Ovary (tissue), 9 donors: ENCODE measurements around the gene C11orf16. TPM values are rescaled to one million over a fixed set of nuclear protein-coding genes. Genes with fewer than 3 reads are reported as not detected.
"Not testable (repeated sequence)": the region's sequence is repeated elsewhere in the genome, so short reads cannot be mapped to it uniquely, and the experiment has no call there.

Experiments
- DNase-seq, 5 donors: peaks; one replicate each; pipeline ENCODE4 v3.0.0-alpha.2; 2019 to 2020
- H3K27ac ChIP-seq, 2 donors: fragments of 200-600 bp; one replicate each; pipeline versions ENCODE4 v1.5.1 to v1.8.0; 2019 to 2022
- H3K27me3 ChIP-seq: fragments of 200-600 bp; one replicate; pipeline ENCODE4 v1.8.0; 2022
- H3K36me3 ChIP-seq: fragments of 200-600 bp; sonication (generic); one replicate; pipeline ENCODE4 v1.5.1; 2019
- H3K4me1 ChIP-seq: one replicate; pipeline ENCODE4 v1.8.1; 2013; ENCODE audit warnings: mild to moderate bottlenecking, moderate library complexity; ENCODE audit not compliant: insufficient read depth
- H3K4me3 ChIP-seq: fragments of 200-600 bp; sonication (generic); one replicate; pipeline ENCODE4 v1.5.1; 2017
- H3K9me3 ChIP-seq, 2 donors: fragments of 200-600 bp in 1 of 2; sonication (generic) in 1 of 2; one replicate each; pipeline versions ENCODE4 v1.5.1 to v1.8.1; 2013 to 2019; ENCODE audit warnings: mild to moderate bottlenecking in 1 of 2, moderate library complexity in 1 of 2
- CTCF ChIP-seq, 3 donors: fragments of 450-650 bp in 2 of 3; fragments of 200-600 bp in 1 of 3; IDR thresholded peaks; one replicate each; pipeline versions ENCODE4 v1.5.1 to v1.8.0; 2016 to 2022; ENCODE audit warnings: antibody characterized with exemption in 3 of 3, mild to moderate bottlenecking in 1 of 3
- EP300 ChIP-seq: sonication (generic); formaldehyde crosslinking; IDR thresholded peaks from one replicate; pipeline ENCODE4 v1.6.1; 2017; ENCODE audit warnings: antibody characterized with exemption
- POLR2A ChIP-seq: fragments of 450-650 bp; IDR thresholded peaks from one replicate; pipeline ENCODE4 v1.6.1; 2017; ENCODE audit warnings: antibody characterized with exemption, mild to moderate bottlenecking, moderate library complexity
- WGBS, 3 donors: extraction: QIAGEN DNeasy Blood & Tissue Kit in 1 of 3; methylation state at CpG; one replicate each; pipeline versions ENCODE4 v1.1.5 to v1.1.7; 2013 to 2017; 5-methylcytosine and 5-hydroxymethylcytosine counted together
- intact Hi-C, 4 donors: fragments of 100-400 bp; cut with DNase I; formaldehyde crosslinking; loops; one replicate each; pipeline versions ENCODE4 v1.11.0 to v1.15.1; 2022 to 2023
- polyA plus RNA-seq, 2 donors: library from polyadenylated mRNA; stranded (reverse); fragments of 200-250 nt in 1 of 2; fragments of 350-450 nt in 1 of 2; fragmentation: Illumina TruSeq in 1 of 2; extraction: RNeasy Lipid Tissue Mini Kit (QIAGEN cat#74804) in 1 of 2; gene quantifications; one replicate each; pipeline ENCODE4 v1.2.3, GENCODE V29; 2013 to 2014
- total RNA-seq, 7 donors: library from RNA; depleted of rRNA in 2 of 7; stranded (reverse); fragments of >200 nt in 2 of 7; fragmentation: NEBNext Ultra II Directional in 3 of 7; extraction: Animal tissue kit (Norgen Biotek cat#: 25700) in 3 of 7; gene quantifications; one replicate each; pipeline versions ENCODE4 v1.1.0 to v1.2.4, GENCODE V29; 2016 to 2023
- donor health status: DM: no; HTN: no; CAD: no; lungs with moderate emphysema.
- donor health status: DM: no; HTN: no; CAD: no.
- donor health status: Bipolar disorder and iron deficiency.
- donor health status: DM: yes; HTN: yes; CAD: no.
- donor health status: DM: no; HTN: no; CAD: no.
- donor health status: DM: yes; HTN: yes; CAD: no.

The C11orf16 gene
- total and polyA plus RNA-seq, 9 donors = 0.20 to 3.7 (median 0.96) TPM; not detected in 5

DNA sequence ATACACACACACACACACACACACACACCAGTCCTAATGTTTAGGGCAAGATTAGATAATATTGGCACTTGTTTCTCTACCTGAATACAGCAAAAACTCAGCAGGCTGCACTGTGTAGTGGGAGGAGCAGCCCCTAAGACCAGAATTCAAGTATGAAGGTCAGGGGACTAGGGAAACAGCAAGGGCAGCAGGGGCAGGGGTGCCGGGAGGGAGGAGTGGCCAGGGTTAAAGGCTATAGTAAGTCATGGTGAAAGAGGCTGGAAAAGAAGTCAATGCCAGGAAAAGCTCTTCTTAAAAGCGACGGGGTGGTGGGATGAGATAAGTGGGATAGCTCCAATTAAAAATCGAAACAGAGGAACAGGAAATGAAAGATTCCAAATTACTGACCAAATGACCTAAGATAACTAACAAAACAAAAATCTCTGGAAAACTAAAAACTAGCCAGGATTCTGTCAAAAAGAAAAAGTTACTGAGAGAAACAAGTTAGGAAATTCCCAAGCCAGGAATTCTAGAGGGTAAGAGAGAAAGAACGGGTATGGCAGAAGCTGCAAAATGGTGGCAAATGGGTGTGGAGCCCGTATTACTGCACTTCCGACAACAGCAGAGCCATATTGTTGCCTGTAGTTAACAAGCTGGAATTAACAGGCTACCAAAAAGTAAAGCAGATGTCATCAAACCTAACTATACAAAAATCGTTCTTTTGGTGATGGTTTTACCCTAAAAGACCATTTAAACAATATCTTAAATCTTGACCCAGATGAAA lies 8.8 kb upstream of the C11orf16 start:
- DNase-seq = no peak
- 35 to 43% (median 39%) methylated on average over 8 of the region's 8 CpGs for WGBS, 3 donors

GRCh38 chr11:8937659-8938058 lies 4.9 kb upstream of the C11orf16 start:
- Histone ChIP-seq H3K27ac (no peak overlapping the region), H3K36me3 (no peaks in the 10 kb centered on the region), H3K9me3 (no peaks in the 10 kb centered on the region), H3K27me3 (no peaks in the 10 kb centered on the region), H3K4me3 (no peak overlapping the region), H3K4me1 (peaks cover 1% of the 10 kb centered on the region)
- WGBS, 3 donors = 80 to 89% (median 83%) methylated on average over 14 of the region's 14 CpGs
- no peak for DNase-seq
- TF ChIP-seq EP300 = no peak
- TF ChIP-seq CTCF (IDR thresholded peaks at IDR 0.05) = no peak
- TF ChIP-seq POLR2A = no peak
- intact Hi-C loops = no loop called here

More for the DNA sequence above, 8.8 kb upstream of the C11orf16 start:
- Histone ChIP-seq H3K27ac (no peak overlapping the region), H3K4me3 (no peak overlapping the region), H3K9me3 (no peaks in the 10 kb centered on the region), H3K4me1 (peaks cover 1% of the 10 kb centered on the region), H3K36me3 (no peaks in the 10 kb centered on the region), H3K27me3 (no peaks in the 10 kb centered on the region)
- intact Hi-C loops = no loop called here
- TF ChIP-seq POLR2A (no peak), CTCF (IDR thresholded peaks at IDR 0.05) (no peak), EP300 (no peak)

GRCh38 chr11:8937159-8937558 lies 4.4 kb upstream of the C11orf16 start:
- H3K27ac ChIP-seq = no peak overlapping the region
- no peaks in the 10 kb centered on the region for H3K9me3 ChIP-seq
- H3K4me1 ChIP-seq = peaks cover 1% of the 10 kb centered on the region
- no peak for DNase-seq
- TF ChIP-seq POLR2A (no peak), EP300 (no peak), CTCF (IDR thresholded peaks at IDR 0.05) (no peak)
- WGBS, 3 donors = 89 to 90% (median 89%) methylated on average over 10 of the region's 10 CpGs
- H3K36me3 ChIP-seq = no peaks in the 10 kb centered on the region
- no peaks in the 10 kb centered on the region for H3K27me3 ChIP-seq
- intact Hi-C loops = no loop called here
- H3K4me3 ChIP-seq = no peak overlapping the region

DNA sequence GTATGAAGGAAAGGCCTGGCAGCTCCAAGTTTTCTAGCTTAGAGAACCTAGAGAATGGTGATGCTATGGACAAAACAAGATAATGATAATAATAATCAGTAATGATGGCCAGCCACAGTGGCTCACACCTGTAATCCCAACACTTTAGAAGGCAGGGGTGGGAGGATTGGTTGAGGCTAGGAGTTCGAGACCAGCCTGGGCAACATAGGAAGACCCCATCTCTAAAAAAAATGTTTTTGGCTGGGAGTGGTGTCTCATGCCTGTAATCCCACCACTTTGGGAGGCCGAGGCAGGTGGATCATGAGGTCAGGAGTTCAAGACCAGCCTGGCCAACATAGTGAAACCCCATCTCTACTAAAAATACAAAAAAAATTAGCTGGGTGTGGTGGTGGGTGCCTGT lies 3.0 kb upstream of the C11orf16 start:
- intact Hi-C loops, H3K27me3 ChIP-seq, H3K27ac ChIP-seq, H3K36me3 ChIP-seq, H3K9me3 ChIP-seq, H3K4me1 ChIP-seq, H3K4me3 ChIP-seq, DNase-seq: not testable (repeated sequence)
- WGBS, 3 donors = 93 to 95% (median 95%) methylated on average over 2 of the region's 2 CpGs

GRCh38 chr11:8934742-8935488 lies 2.2 kb upstream of the C11orf16 start:
- Histone ChIP-seq H3K27ac (no peak overlapping the region), H3K36me3 (no peaks in the 10 kb centered on the region), H3K4me1 (no peaks in the 10 kb centered on the region), H3K27me3 (no peaks in the 10 kb centered on the region), H3K4me3 (no peak overlapping the region), H3K9me3 (no peaks in the 10 kb centered on the region)
- WGBS, 3 donors = 33 to 36% (median 35%) methylated on average over 14 of the region's 14 CpGs
- intact Hi-C loops = no loop called here
- TF ChIP-seq POLR2A (no peak), EP300 (no peak), CTCF (IDR thresholded peaks at IDR 0.05) (no peak)
- DNase-seq = no peak
